ENCODE measurements around the gene CSTA.
A peak's percentile ranks its signal among the peaks of the same experiment; 100 is the strongest.

DNA sequence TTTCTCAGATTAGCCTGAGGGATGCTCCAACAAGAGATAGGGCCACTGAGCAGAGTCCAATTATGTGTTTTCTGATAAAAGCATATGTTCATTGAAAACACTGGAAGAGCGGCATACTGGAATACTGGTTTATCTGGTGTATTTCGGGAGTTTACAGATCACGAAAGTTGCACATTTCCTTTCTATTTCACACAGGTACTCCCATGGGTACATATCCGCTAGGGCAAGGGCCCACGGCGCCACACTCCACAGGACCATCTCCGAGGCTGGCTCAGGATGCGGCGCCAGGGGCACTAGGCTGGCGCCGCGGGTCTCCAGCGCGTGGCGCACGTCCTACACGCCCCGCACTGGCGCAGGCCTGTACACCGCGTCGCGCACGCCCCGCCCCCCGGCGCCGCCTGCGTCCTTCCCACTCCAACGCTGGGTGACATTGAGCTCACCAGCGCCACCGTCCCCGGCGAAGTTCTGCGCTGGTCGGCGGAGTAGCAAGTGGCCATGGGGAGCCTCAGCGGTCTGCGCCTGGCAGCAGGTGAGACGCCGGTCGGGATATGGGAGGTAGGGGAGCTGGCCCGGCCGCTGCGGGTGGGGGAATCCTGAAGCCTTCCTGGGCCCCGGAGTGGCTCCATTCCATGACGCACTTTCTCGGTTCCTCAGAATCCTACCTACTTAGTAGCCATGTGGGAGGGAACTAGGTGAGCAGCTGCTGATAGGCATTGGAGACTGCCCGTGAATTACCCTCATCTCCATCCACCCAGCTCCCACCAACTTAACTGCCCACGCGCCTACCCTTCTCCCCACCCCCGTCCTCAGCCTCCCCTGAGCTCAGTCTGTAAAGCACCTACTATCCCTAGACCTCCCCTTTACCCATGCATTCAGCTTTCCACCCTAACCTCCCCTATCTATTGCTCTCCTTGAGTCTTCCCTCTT is 59.0 kb downstream of the CSTA start, which contains the start of gene FAM162A:
- TF ChIP-seq TAF1 (IDR thresholded peaks at IDR 0.05; ENCODE audit: borderline replicate concordance, low read depth, low read length) (peak; percentile 59; the same call in 1 of the 2 replicates), POLR2A (IDR thresholded peaks at IDR 0.05; ENCODE audit: low read depth, low read length) (peak; percentile 88)
